ES-I3 (cell line): ENCODE data around the gene PARP8.

Experiments used
- H3K36me3 ChIP-seq: 2 replicates; pipeline ENCODE4 v1.6.1; 2013; ENCODE audit warnings: mild to moderate bottlenecking, low read length, control low read depth, moderate library complexity; ENCODE audit not compliant: insufficient read depth
- H3K4me1 ChIP-seq: 2 replicates; pipeline ENCODE4 v1.6.1; 2013; ENCODE audit warnings: mild to moderate bottlenecking, control low read depth, low read length; ENCODE audit not compliant: insufficient read depth
- H3K9ac ChIP-seq: 2 replicates; pipeline ENCODE4 v1.6.1; 2013; ENCODE audit warnings: low read depth, mild to moderate bottlenecking, low read length, moderate library complexity
- H3K9me3 ChIP-seq: 2 replicates; pipeline ENCODE4 v1.6.1; 2013; ENCODE audit warnings: mild to moderate bottlenecking, low read length, moderate library complexity; ENCODE audit not compliant: control insufficient read depth, insufficient read depth

The PARP8 gene

DNA sequence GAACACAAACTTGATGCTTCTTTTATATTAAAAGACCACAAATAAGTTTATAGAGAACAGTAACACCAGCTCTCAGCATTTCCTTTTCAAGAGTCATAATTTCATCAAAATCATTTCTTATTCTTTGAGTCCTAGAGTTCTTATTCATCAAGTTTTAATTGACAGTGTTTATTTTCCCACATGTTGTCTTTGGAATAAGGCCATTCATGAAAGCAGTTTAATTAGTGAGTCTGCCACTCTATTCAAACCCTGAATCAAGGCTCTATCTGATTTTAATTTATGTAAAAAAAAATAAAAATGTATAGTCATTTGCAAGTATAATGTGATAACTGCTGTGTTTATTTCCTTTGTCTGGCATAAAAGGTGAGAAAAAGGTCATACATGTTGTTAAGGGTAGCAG is 176.7 kb downstream of the PARP8 start:
- Histone ChIP-seq H3K9ac (no peak overlapping the region), H3K9me3 (no peaks in the 10 kb centered on the region), H3K36me3 (no peaks in the 10 kb centered on the region), H3K4me1 (no peaks in the 10 kb centered on the region)

DNA sequence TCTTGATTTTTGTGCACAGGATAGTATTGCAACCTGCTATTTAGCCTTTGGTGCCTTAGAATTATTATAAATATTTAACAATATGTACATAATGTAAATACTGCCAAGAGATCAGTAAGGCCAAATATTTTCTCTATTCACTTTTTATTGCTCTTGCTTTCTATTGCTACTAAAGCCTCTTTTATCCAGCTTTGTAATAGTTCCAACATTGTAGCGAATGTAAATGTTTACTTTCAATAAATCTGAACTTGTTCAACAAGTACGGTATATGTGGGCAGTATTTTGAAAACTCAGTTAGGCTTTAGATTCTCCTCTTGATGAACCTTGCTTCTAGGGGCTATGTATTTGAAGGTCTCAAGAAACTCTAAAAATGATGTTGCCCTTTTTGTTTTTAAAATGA is 179.8 kb downstream of the PARP8 start:
- Histone ChIP-seq H3K4me1 (no peaks in the 10 kb centered on the region), H3K9me3 (no peaks in the 10 kb centered on the region)

DNA sequence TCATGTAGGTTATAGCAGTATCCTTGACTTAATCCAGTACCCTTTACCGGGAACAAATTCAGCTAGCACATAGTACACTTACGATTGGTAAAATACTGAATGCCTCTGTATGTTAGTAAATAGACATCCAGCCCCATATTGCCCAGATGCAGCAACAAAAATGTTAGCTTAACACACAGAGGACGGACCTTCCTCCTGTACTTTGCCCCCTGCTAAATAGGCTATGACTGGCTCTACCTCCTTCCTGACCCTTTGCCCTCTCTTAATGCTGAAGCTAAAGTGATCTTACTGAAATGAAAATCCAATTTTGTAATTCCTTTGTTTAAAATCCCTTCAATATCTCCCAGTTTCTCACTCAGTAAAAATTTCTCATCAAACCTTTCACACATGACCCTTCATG is 183.1 kb downstream of the PARP8 start:
- no peaks in the 10 kb centered on the region for H3K4me1 ChIP-seq
- no peak overlapping the region for H3K9ac ChIP-seq
- H3K9me3 ChIP-seq, result no peaks in the 10 kb centered on the region
- H3K36me3 ChIP-seq, result no peaks in the 10 kb centered on the region

More for the DNA sequence above, 179.8 kb downstream of the PARP8 start:
- H3K36me3 ChIP-seq, result no peaks in the 10 kb centered on the region
- H3K9ac ChIP-seq, result no peak overlapping the region

DNA sequence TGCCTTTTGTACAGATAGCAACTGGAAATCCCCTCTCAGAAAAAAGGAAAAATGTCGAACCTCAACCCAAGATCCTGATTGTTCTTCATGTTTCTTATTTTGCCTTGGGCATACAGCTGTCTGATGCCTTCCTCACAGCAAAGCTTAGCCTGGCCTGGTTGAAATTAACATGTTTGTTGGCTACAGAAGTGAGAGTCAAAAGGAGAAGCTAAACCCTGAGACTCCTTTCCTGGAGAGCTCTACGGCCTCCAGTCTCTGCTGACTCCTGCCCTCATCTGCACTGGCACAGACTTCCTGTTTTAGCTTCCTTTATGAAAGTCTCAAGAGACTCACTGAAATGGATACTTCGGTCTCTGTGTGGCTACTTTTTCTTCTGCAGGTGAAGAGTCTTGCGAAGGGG is 186.7 kb downstream of the PARP8 start:
- Histone ChIP-seq H3K36me3 (no peaks in the 10 kb centered on the region), H3K9ac (no peak overlapping the region), H3K4me1 (no peaks in the 10 kb centered on the region), H3K9me3 (no peaks in the 10 kb centered on the region)

DNA sequence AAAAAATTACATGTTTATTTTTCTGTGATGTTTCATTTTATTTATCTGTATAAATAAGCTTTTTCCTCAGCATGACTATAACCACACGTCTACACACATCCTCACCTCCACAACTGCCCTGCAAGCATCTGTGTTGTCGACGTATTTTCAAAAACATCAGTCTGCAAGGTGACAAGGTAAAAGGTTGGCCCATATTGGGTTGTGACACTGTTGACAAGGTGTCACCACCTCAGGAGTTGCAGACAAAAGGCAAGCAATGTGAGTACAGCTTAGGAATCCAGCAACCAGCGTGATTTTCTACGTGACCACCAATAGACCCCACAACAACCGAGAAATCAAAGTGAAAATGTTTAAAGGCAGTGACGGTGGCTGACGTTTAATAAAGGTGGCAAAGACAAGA is 187.6 kb downstream of the PARP8 start:
- no peak overlapping the region for H3K9ac ChIP-seq
- H3K36me3 ChIP-seq, result no peaks in the 10 kb centered on the region
- H3K4me1 ChIP-seq, result no peaks in the 10 kb centered on the region
- H3K9me3 ChIP-seq, result no peaks in the 10 kb centered on the region

DNA sequence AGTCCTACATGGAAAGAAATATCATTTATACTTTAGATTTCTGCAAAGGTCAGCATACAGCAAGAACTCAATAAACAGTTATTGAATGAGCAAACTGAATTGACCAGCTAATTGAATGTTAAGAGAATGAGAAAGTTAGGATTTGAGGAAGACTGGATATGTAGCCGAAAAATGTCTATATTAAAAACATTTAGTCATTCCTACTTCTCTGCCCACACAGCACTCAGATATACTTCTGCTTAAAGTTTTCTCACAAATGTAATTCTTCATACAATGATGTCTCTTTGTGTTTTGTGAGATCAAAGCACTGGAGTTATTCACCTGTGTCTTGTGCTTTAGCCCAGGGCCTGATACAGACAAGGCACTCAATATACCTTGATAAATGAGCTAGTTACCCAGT is 188.6 kb downstream of the PARP8 start:
- Histone ChIP-seq H3K9ac (no peak overlapping the region), H3K4me1 (no peaks in the 10 kb centered on the region), H3K9me3 (no peaks in the 10 kb centered on the region), H3K36me3 (no peaks in the 10 kb centered on the region)

DNA sequence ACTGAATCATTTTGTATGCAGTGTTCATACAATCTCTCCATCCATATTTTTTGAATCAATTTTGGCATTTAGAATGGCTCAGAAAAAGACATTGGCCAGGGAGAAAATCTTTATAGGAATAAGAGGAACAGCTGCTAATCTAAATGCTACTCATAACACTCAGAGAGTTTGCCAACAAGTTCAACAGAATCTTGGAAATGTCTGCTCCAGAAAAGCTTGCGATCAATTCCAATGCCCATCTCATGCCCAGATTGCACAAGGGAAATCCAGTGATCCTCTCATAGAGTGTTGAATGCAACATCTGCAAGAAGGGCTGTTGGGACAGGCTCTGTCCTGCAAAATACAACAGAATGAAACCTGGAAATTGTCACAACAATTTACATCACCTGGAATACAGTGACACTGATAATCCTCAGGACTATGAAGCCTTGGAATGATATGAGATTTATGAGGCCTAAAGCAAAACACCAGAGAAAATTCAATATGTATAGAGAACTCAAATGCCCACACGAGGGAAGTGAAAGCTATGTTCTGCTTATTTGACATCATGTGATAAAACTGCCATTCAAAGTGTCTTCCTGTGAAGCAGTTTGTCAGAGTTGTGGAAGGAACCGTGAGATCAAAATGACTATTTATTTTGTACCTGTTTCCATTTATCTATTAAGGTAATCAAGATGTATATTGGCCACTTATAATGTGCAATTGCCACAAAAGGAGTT is 190.1 kb downstream of the PARP8 start:
- H3K36me3 ChIP-seq, result no peaks in the 10 kb centered on the region
- no peak overlapping the region for H3K9ac ChIP-seq
- H3K4me1 ChIP-seq, result no peaks in the 10 kb centered on the region
- no peaks in the 10 kb centered on the region for H3K9me3 ChIP-seq

DNA sequence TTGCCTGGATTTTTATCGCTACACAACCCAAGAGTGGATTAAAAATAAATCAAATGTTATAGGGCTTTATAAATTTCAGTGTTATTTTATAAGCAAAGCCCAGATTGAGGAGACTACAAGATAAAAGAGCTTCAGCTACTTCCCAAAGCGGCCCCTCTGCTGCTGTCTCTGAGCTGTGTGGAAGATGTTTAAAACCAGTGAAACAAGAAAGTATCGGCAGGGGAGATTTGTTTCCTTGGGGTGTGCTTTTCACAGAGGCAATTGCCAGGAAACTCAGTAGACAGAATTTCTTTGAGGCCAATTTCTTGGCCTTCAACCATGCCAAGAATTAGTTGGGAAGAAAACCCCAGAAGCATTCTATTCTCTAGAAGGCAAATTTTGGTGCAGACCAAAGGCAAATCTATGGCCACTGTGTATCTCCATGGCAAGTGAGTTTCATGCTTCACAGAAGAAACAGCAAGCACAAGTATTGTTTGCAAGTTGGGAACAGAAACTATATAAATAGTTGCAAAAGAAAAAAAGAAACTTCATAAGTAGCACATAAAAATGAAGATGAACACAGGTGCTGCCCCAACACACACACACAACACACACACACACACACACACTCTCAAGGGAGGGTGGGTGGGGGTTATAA is 197.2 kb downstream of the PARP8 start:
- no peak overlapping the region for H3K9ac ChIP-seq
- no peaks in the 10 kb centered on the region for H3K9me3 ChIP-seq
- no peaks in the 10 kb centered on the region for H3K36me3 ChIP-seq
- no peaks in the 10 kb centered on the region for H3K4me1 ChIP-seq

DNA sequence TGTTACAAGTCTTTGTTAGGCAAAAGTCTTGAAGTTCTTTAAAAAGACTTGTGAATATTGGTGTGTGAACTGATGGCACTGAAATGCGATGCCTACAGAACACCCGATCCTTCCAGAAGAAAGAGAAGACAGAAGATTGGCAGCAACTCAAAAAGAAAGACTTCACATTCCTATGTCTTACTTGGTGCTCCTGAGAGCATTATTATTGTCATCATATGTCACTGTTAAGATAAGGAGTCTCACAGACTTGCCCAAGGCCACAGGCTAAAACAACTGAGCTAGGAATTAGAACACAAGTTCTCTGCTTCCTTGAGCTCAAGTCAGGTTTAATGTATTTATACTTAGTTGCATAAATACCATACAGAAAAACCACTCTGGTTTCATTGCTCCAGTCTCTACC is 198.0 kb downstream of the PARP8 start:
- no peaks in the 10 kb centered on the region for H3K9me3 ChIP-seq
- H3K36me3 ChIP-seq, result no peaks in the 10 kb centered on the region
- no peak overlapping the region for H3K9ac ChIP-seq
- H3K4me1 ChIP-seq, result no peaks in the 10 kb centered on the region

DNA sequence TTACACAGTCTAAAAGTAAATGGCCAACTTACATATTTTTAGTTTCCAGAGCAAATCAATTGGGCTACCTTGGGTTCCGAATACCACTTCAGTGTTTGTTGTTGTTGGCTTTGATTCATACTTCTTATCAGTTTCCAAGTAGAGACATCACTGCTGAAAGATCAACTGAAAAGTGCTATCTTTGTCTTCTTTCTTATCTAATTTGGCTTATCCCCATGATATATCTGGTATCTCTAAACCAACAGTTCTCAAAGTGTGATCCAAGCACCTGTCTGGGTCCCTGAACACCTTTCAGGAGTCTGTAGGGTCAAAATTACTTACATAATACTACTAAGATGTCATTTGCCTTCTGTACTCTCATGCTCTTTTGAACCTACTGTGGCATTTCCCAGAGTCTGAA is 200.0 kb downstream of the PARP8 start:
- Histone ChIP-seq H3K36me3 (no peaks in the 10 kb centered on the region), H3K9me3 (no peaks in the 10 kb centered on the region), H3K9ac (no peak overlapping the region), H3K4me1 (no peaks in the 10 kb centered on the region)

DNA sequence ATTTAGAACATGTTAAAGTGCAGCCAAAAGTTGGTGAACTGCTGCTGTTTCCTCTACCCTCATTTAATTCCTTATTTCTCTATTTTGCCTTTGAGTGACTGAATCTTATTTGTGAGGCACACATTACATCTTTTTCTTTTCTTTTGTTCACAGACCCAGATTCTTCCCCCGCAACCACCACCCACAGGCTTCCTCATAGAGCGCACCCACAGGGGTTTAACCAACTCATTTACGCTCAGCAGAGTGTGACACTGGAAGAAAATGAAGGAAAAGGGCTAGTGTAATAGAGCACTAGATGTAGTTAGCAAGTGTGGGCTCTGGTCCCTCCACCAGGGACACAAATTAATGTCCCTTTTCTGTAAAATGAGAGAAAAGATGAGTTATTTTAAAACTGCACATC is 200.7 kb downstream of the PARP8 start:
- H3K36me3 ChIP-seq, result no peaks in the 10 kb centered on the region
- no peaks in the 10 kb centered on the region for H3K4me1 ChIP-seq
- H3K9me3 ChIP-seq, result no peaks in the 10 kb centered on the region
- no peak overlapping the region for H3K9ac ChIP-seq

DNA sequence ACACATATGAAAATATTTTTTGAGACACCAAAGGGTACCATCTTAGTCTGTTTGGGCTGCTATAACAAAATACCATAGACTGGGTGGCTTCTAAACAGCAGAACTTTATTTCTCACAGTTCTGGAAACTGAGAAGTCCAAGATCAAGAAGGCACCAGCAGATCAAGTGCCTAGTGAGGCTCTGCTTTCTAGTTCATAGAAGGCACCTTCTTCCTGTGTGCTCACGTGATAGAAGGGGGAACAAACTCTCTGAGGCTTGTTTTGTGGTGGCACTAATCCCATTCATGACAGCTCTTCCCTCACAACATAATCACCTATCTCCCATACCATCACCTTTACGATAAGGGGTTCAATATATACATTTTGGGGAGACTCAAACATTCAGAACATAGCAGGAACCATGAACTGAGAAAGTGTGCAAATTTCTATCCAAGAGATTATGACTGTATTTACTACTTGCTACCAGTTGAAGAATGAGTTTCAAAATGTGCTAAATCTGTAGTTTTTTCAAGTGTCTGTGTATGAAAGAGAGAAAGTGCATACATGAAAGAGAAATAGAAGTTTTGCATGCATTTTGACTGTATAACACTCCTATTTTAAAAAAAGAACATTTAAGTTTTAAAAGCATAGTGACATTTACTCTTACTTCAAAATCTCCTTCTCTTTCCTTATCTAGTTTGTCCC is 207.3 kb downstream of the PARP8 start:
- H3K4me1 ChIP-seq, result no peaks in the 10 kb centered on the region
- H3K36me3 ChIP-seq, result no peaks in the 10 kb centered on the region
- H3K9ac ChIP-seq, result no peak overlapping the region
- H3K9me3 ChIP-seq, result no peaks in the 10 kb centered on the region

DNA sequence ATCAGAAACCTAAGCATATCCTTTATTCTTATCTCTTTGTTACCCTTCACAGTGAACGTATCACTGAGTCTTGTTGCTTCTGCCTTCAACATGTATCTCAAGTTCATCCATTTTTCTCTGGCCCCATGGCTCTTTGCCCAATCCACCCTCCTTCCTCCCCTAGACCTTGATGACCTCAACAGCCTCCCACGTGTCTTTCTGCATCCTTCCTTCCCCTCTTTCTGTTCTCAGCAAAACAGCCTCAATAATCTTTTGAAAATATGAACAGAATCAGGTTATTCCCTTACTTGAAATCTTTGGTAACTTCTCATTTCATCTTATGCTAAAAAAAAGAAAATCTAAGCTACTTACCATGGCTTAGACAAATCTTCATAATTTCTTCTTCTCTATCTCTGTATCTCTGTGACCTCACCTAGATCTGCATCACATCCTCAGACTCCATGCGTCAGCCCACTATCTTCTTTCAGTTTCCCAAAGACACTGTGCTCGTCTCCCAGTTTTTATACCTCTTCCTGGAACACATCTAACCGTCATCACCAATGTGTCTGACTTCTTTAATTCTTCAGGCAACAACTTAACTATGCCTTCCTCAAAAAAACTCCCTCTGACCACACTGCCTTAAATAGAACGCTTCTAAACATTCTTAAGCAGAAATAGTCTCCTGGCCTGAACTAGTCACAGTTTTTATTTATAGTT is 208.0 kb downstream of the PARP8 start:
- no peak overlapping the region for H3K9ac ChIP-seq
- H3K36me3 ChIP-seq, result no peaks in the 10 kb centered on the region
- no peaks in the 10 kb centered on the region for H3K4me1 ChIP-seq
- H3K9me3 ChIP-seq, result no peaks in the 10 kb centered on the region

DNA sequence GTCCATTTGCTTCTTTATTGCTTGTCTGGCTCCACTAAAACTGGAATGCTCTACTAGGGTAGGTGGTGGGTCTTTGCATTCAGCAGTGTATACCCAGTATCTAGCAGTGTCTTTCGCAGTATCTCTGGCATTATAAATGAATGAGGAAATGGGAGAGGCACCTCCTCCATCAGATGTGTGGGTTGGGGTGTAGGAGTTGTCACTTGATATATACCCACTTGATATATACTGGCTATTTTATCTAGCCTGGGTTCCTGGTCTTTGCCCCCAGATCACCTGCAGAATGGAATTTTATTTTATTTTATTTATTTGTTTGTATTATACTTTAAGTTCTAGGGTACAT is 208.5 kb downstream of the PARP8 start:
- H3K4me1 ChIP-seq, result no peaks in the 10 kb centered on the region
- H3K9me3 ChIP-seq, result no peaks in the 10 kb centered on the region
- H3K9ac ChIP-seq, result no peak overlapping the region
- H3K36me3 ChIP-seq, result no peaks in the 10 kb centered on the region

DNA sequence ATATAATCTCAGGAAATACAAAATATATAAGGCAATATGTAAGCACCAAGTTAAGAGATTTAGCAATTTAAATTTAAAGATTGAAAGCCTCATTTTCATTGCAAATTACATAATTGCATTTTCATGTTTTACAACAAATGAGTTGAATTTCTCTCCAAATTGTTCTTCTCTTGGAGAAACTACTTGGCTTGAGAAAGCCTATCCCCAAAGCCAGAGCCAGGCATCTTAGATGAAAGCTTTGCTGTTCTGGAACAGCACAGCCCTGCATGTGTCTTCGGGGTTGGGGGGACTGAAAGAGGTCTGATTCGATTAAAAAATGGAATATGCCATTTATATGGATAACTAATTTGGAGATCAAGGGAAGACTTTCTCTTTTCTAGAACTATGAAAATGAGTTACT is 212.0 kb downstream of the PARP8 start:
- H3K4me1 ChIP-seq, result no peaks in the 10 kb centered on the region
- no peaks in the 10 kb centered on the region for H3K36me3 ChIP-seq
- H3K9me3 ChIP-seq, result no peaks in the 10 kb centered on the region
- H3K9ac ChIP-seq, result no peak overlapping the region
